ENCODE data around the gene MTX1. TPM values are rescaled to one million over a fixed set of nuclear protein-coding genes. Genes with fewer than 3 reads are reported as not detected.
"Not testable (repeated sequence)": the region's sequence is repeated elsewhere in the genome, so short reads cannot be mapped to it uniquely, and the experiment has no call there.

Gene MTX1
- total RNA-seq, 1 experiment from 2014 or later: 69.1 TPM

DNA sequence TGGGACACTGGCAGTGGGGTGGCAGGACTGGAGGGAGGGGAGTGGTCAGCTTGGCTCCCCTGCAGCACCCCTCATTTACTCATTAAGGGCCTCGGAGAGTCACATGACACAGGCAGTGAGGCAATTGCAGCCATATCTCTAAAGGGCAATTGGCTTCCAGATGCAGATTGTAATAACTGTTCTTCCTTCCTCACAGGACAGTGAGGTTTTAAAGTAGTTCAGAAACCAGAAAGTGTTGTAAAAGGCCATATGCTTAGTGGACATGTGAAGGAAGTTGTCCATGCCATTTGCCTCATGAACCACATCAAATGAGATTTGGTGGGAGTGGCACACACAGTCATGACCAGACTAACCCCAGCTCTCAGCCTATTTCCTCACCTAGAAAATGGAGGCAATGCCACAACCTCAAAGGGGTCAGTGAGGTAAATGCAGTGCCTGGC lies 11.1 kb downstream of the MTX1 start:
- Histone ChIP-seq H3K9ac (ENCODE audit: low read length) (0 out of 2 replicates have a peak overlapping the region, but pooled peaks have one; percentile 14), H3K4me3 (replicated peaks in 1 of 2; ENCODE audit: low read depth in 1 of 2, low read length in 2 of 2) (peak overlapping the region in 1 of 2 experiments; percentile 45; a peak in 1 of 4 replicates), H3K4me2 (ENCODE audit: low read length) (peak overlapping the region; percentile 62), H3K9me2 (ENCODE audit: insufficient read depth) (no peaks in the 10 kb centered on the region), H3K27ac (ENCODE audit: low read depth, low read length) (peak overlapping the region; percentile 28), H2AFZ (ENCODE audit: low read depth, low read length, poor library complexity, severe bottlenecking) (peak overlapping the region; percentile 95), H4K20me1 (ENCODE audit: insufficient read depth) (no peaks in the 10 kb centered on the region), H3K79me2 (ENCODE audit: insufficient read depth, low read length) (no peaks in the 10 kb centered on the region), H3K27me3 (ENCODE audit: insufficient read depth, low read length) (no peaks in the 10 kb centered on the region), H3K9me3 (ENCODE audit: control insufficient read depth in 1 of 2, insufficient read depth in 1 of 2, low read depth in 1 of 2, low read length in 2 of 2) (no peaks in the 10 kb centered on the region), H3K36me3 (ENCODE audit: control insufficient read depth in 1 of 2, insufficient read depth in 2 of 2, low read length in 2 of 2) (no peaks in the 10 kb centered on the region), H3K4me1 (ENCODE audit: control insufficient read depth in 1 of 2, insufficient read depth in 2 of 2, low read length in 2 of 2) (peaks cover 4 to 25% of the 10 kb centered on the region in 2 experiments)
- CTCF ChIA-PET: interaction anchor here (0.8 to 1.7 kb wide), 6 partner anchors 12 to 47 kb away, joined by 3 to 8 read pairs (median 4); partner anchors contain the start of genes KRTCAP2, MTX1 and THBS3
- RAD21 ChIA-PET (ENCODE audit: low non-redundant PET in 1 of 2, low total read pairs in 2 of 2, uncharacterized antibody in 2 of 2, unreplicated experiment in 2 of 2): no interaction called here
- peak; percentile 58 for ATAC-seq
- no peak for TF ChIP-seq EZH2 (IDR thresholded peaks at IDR 0.05)
- TF ChIP-seq POLR2AphosphoS5 (IDR thresholded peaks at IDR 0.05; ENCODE audit: low read depth, low read length): no peak
- no peak for TF ChIP-seq EGR1 (IDR thresholded peaks at IDR 0.05; ENCODE audit: low read depth)
- TF ChIP-seq YY1 (IDR thresholded peaks at IDR 0.05; ENCODE audit: extremely low read depth, insufficient replicate concordance, low read depth, low read length): peak; percentile 97
- no peak for TF ChIP-seq ZNF274 (IDR thresholded peaks at IDR 0.05; ENCODE audit: low read depth, low read length)
- TF ChIP-seq, protein P1, sequence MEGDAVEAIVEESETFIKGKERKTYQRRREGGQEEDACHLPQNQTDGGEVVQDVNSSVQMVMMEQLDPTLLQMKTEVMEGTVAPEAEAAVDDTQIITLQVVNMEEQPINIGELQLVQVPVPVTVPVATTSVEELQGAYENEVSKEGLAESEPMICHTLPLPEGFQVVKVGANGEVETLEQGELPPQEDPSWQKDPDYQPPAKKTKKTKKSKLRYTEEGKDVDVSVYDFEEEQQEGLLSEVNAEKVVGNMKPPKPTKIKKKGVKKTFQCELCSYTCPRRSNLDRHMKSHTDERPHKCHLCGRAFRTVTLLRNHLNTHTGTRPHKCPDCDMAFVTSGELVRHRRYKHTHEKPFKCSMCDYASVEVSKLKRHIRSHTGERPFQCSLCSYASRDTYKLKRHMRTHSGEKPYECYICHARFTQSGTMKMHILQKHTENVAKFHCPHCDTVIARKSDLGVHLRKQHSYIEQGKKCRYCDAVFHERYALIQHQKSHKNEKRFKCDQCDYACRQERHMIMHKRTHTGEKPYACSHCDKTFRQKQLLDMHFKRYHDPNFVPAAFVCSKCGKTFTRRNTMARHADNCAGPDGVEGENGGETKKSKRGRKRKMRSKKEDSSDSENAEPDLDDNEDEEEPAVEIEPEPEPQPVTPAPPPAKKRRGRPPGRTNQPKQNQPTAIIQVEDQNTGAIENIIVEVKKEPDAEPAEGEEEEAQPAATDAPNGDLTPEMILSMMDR (IDR thresholded peaks at IDR 0.05 in 2 of 3, conservative IDR thresholded peaks at IDR 0.05 in 1 of 3; ENCODE audit: borderline replicate concordance in 1 of 3, insufficient read depth in 1 of 3, low read depth in 2 of 3, low read length in 2 of 3): no peak
- POLR2A ChIA-PET: interaction anchor here (0.8 to 0.9 kb wide), 2 partner anchors 13 to 26 kb away, joined by 3 to 4 read pairs; no protein-coding TSS in a partner anchor
- intact Hi-C loops (cut with micrococcal nuclease): no loop called here
- no TSS peak for BruUV-seq (replicated peaks)
- DNase-seq (ENCODE audit: low read depth, low spot score): no peak

- H3K79me2 ChIP-seq (ENCODE audit: insufficient read depth, low read length); H4K20me1 ChIP-seq (ENCODE audit: insufficient read depth); H3K9ac ChIP-seq (ENCODE audit: low read length); DNase-seq (ENCODE audit: low read depth, low spot score); H3K27ac ChIP-seq (ENCODE audit: low read depth, low read length); intact Hi-C loops (cut with micrococcal nuclease); RAD21 ChIA-PET (ENCODE audit: low non-redundant PET in 1 of 2, low total read pairs in 2 of 2, uncharacterized antibody in 2 of 2, unreplicated experiment in 2 of 2); H3K4me2 ChIP-seq (ENCODE audit: low read length); BruUV-seq (replicated peaks); H3K4me3 ChIP-seq (replicated peaks in 1 of 2; ENCODE audit: low read depth in 1 of 2, low read length in 2 of 2); H3K9me2 ChIP-seq (ENCODE audit: insufficient read depth); H3K36me3 ChIP-seq (ENCODE audit: control insufficient read depth in 1 of 2, insufficient read depth in 2 of 2, low read length in 2 of 2); H3K9me3 ChIP-seq (ENCODE audit: control insufficient read depth in 1 of 2, insufficient read depth in 1 of 2, low read depth in 1 of 2, low read length in 2 of 2); ATAC-seq; POLR2A ChIA-PET; H3K27me3 ChIP-seq (ENCODE audit: insufficient read depth, low read length): not testable (repeated sequence)
- peak overlapping the region; percentile 95 for H2AFZ ChIP-seq (ENCODE audit: low read depth, low read length, poor library complexity, severe bottlenecking)
- CTCF ChIA-PET: interaction anchor here (1.1 kb wide), 1 partner anchor 40 kb away, joined by 3 read pairs; no protein-coding TSS in a partner anchor
- H3K4me1 ChIP-seq (ENCODE audit: control insufficient read depth in 1 of 2, insufficient read depth in 2 of 2, low read length in 2 of 2): peaks cover 5 to 32% of the 10 kb centered on the region in 2 experiments
These were observed 11.9 kb downstream of the MTX1 start for GRCh38 chr1:155220211-155220965.
